ENCODE measurements around the gene MEN1. TPM values are rescaled to one million over a fixed set of nuclear protein-coding genes. Genes with fewer than 3 reads are reported as not detected.

MEN1 gene
- total and polyA plus RNA-seq, 9 of the 15 experiments (the other 6 are each of a cell fraction or from before 2014, with no cell fraction given): 3.4 to 57.2 (median 19.3) TPM

DNA sequence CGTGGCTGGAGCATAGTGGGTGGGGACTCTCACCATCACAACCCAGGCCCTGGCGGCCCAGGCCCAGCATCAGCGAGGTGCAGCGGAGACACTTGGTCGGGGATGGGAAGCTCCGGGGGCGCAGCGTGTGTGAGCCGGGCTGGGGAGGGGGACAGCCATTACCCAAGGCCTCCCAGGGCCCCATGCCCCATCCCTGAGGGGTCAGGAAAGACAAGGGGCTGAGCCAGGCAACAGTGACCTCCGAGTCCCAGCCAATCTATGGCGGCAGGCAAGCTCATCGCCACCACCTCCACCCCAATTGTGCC, 22.8 kb upstream of the MEN1 start (continued):
- TF ChIP-seq, protein P1, sequence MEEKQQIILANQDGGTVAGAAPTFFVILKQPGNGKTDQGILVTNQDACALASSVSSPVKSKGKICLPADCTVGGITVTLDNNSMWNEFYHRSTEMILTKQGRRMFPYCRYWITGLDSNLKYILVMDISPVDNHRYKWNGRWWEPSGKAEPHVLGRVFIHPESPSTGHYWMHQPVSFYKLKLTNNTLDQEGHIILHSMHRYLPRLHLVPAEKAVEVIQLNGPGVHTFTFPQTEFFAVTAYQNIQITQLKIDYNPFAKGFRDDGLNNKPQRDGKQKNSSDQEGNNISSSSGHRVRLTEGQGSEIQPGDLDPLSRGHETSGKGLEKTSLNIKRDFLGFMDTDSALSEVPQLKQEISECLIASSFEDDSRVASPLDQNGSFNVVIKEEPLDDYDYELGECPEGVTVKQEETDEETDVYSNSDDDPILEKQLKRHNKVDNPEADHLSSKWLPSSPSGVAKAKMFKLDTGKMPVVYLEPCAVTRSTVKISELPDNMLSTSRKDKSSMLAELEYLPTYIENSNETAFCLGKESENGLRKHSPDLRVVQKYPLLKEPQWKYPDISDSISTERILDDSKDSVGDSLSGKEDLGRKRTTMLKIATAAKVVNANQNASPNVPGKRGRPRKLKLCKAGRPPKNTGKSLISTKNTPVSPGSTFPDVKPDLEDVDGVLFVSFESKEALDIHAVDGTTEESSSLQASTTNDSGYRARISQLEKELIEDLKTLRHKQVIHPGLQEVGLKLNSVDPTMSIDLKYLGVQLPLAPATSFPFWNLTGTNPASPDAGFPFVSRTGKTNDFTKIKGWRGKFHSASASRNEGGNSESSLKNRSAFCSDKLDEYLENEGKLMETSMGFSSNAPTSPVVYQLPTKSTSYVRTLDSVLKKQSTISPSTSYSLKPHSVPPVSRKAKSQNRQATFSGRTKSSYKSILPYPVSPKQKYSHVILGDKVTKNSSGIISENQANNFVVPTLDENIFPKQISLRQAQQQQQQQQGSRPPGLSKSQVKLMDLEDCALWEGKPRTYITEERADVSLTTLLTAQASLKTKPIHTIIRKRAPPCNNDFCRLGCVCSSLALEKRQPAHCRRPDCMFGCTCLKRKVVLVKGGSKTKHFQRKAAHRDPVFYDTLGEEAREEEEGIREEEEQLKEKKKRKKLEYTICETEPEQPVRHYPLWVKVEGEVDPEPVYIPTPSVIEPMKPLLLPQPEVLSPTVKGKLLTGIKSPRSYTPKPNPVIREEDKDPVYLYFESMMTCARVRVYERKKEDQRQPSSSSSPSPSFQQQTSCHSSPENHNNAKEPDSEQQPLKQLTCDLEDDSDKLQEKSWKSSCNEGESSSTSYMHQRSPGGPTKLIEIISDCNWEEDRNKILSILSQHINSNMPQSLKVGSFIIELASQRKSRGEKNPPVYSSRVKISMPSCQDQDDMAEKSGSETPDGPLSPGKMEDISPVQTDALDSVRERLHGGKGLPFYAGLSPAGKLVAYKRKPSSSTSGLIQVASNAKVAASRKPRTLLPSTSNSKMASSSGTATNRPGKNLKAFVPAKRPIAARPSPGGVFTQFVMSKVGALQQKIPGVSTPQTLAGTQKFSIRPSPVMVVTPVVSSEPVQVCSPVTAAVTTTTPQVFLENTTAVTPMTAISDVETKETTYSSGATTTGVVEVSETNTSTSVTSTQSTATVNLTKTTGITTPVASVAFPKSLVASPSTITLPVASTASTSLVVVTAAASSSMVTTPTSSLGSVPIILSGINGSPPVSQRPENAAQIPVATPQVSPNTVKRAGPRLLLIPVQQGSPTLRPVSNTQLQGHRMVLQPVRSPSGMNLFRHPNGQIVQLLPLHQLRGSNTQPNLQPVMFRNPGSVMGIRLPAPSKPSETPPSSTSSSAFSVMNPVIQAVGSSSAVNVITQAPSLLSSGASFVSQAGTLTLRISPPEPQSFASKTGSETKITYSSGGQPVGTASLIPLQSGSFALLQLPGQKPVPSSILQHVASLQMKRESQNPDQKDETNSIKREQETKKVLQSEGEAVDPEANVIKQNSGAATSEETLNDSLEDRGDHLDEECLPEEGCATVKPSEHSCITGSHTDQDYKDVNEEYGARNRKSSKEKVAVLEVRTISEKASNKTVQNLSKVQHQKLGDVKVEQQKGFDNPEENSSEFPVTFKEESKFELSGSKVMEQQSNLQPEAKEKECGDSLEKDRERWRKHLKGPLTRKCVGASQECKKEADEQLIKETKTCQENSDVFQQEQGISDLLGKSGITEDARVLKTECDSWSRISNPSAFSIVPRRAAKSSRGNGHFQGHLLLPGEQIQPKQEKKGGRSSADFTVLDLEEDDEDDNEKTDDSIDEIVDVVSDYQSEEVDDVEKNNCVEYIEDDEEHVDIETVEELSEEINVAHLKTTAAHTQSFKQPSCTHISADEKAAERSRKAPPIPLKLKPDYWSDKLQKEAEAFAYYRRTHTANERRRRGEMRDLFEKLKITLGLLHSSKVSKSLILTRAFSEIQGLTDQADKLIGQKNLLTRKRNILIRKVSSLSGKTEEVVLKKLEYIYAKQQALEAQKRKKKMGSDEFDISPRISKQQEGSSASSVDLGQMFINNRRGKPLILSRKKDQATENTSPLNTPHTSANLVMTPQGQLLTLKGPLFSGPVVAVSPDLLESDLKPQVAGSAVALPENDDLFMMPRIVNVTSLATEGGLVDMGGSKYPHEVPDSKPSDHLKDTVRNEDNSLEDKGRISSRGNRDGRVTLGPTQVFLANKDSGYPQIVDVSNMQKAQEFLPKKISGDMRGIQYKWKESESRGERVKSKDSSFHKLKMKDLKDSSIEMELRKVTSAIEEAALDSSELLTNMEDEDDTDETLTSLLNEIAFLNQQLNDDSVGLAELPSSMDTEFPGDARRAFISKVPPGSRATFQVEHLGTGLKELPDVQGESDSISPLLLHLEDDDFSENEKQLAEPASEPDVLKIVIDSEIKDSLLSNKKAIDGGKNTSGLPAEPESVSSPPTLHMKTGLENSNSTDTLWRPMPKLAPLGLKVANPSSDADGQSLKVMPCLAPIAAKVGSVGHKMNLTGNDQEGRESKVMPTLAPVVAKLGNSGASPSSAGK (IDR thresholded peaks at IDR 0.05): no peak
